ENCODE data around the gene ZNF710.

DNA sequence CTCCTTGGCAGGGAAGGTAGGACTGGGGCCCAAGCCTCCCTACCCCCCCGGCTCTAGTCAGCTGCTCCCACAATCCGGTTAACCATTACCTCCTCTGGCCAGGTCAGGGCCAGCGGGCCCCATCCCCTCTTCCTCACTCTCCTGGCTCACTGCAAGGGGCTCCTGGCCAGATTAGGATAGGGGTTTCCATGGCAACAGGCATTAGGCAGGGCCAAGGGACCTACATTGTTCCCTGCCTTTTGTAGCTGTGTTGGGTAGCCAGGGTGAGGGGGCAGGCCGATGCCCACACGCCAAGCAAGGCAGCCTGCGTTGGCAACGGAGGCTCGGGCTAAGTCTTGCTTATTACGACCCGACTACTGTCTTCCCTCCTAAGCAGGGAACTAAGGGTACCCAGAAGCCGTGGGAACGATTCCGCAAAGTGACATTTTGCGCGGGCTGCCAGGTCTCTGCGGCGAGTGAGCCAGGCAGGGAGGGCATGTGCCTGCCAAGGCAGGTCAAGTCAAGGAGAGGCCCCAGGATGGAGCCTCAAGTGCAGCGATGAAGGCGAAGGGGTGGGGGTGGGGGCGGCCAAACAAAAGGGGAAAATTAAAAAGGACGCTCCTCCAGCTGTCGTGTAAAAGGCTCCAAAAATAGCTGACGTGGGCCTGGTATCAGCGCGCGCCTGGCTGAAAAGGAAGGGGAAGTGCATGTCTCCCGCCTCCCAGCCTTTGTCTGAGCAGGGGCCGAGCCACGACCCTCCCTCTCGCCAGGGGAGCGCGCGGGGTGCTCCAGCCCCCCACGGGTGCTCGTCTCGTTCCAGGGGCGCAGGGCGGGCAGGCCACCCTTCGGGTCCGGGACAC lies 100.2 kb downstream of the ZNF710 start:
- TF ChIP-seq MYC (IDR thresholded peaks at IDR 0.05; ENCODE audit: low read depth, low read length) (no peak), POLR2A (IDR thresholded peaks at IDR 0.05; ENCODE audit: low read depth, low read length) (no peak), POLR2AphosphoS5 (IDR thresholded peaks at IDR 0.05; ENCODE audit: insufficient read depth, low read depth, low read length) (no peak)
- TF ChIP-seq, protein P1, sequence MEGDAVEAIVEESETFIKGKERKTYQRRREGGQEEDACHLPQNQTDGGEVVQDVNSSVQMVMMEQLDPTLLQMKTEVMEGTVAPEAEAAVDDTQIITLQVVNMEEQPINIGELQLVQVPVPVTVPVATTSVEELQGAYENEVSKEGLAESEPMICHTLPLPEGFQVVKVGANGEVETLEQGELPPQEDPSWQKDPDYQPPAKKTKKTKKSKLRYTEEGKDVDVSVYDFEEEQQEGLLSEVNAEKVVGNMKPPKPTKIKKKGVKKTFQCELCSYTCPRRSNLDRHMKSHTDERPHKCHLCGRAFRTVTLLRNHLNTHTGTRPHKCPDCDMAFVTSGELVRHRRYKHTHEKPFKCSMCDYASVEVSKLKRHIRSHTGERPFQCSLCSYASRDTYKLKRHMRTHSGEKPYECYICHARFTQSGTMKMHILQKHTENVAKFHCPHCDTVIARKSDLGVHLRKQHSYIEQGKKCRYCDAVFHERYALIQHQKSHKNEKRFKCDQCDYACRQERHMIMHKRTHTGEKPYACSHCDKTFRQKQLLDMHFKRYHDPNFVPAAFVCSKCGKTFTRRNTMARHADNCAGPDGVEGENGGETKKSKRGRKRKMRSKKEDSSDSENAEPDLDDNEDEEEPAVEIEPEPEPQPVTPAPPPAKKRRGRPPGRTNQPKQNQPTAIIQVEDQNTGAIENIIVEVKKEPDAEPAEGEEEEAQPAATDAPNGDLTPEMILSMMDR (IDR thresholded peaks at IDR 0.05; ENCODE audit: extremely low read depth in 1 of 2, insufficient read depth in 1 of 2, low read depth in 1 of 2, low read length in 2 of 2), result no peak
